ENCODE results near the gene RBM6. TPM values are rescaled to one million over a fixed set of nuclear protein-coding genes. Genes with fewer than 3 reads are reported as not detected.
A peak's percentile ranks its signal among the peaks of the same experiment; 100 is the strongest.
"Not testable (repeated sequence)": the region's sequence is repeated elsewhere in the genome, so short reads cannot be mapped to it uniquely, and the experiment has no call there.

The RBM6 gene
- total RNA-seq, 1 donor from 2014 or later = 71.5 TPM

DNA sequence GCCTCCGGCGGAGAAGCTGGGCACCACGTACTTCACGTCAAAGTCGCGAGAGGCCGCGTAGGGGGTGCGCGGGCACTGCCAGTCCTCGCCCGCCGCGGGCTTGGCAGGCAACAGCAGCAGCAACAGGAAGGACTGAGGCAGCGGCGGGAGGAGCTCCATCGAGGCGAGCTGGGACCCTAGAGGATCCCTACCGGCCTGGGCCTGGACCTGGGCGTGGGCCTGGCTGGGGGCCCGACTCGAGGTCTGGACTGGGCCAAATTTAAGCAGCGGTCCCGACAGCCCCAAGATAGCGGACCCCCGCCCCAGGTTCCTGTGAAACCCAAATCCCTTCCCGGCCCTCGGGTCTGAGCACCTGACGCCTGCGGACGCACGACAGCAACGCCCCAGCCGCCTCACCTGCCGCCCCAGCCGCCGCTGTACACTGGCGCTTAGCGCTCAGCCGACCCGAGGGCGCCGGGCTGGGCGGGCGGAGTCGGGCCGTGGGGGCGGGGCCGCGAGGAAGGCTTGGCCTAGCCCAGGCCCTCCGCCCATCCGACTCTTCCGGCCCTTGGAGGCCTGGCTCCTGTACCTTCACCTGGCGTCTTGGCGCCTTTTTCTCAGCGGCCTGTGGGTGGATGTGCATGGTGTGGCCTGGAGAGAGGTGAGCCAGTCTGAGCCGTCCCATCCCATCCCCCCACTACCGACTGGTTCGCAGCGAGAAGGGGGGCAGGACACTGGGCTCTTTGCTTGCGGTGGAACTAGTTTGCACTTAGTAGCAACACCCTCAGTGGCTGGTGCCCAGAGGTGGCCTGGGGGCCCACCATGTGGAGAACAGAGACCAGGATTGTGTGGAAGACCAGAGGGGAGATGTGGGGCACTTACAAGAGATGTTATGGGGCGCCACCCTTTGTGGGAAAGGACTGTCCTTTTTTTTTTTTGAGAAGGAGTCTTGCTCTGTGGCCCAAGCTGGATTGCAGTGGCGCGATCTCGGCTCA lies 36.2 kb upstream of the RBM6 start, which contains the start of gene MST1R:
TSS of gene MST1R (minus strand) at position 423 of the 974 bp plus-strand sequence. CDS start at position 159, 264 bp downstream.
- DNase-seq (ENCODE audit: extremely low spot score in 2 of 2) = no peak

DNA sequence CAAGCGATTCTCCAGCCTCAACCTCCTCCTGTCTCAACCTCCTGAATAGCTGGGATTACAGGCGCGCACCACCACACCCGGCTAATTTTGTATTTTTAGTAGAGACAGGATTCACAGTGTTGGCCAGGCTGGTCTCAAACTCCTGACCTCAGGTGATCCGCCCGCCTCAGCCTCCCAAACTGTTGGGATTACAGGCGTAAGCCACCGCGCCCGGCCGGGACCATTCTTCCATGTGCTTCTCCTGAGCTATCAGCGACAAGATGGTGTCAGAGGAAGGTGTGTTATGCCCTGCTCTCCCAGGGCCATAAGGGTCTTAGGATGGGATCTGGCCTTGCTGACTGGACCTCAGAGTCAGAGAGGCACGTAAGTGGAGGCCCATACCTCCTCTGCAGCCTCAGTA lies 35.5 kb upstream of the RBM6 start:
- H3K27me3 ChIP-seq; DNase-seq (ENCODE audit: extremely low spot score in 2 of 2); H3K4me3 ChIP-seq; H3K9me3 ChIP-seq; H3K36me3 ChIP-seq; intact Hi-C loops (cut with DNase I): not testable (repeated sequence)
- Histone ChIP-seq H3K27ac (peak overlapping the region; percentile 73), H3K4me1 (peaks cover 66% of the 10 kb centered on the region)

More for the DNA sequence above, 36.2 kb upstream of the RBM6 start, which contains the start of gene MST1R:
- peak within 1 kb of the TSS; percentile 73 for H3K27ac ChIP-seq
- intact Hi-C loops (cut with DNase I) = no loop called here
- TF ChIP-seq, protein P1, sequence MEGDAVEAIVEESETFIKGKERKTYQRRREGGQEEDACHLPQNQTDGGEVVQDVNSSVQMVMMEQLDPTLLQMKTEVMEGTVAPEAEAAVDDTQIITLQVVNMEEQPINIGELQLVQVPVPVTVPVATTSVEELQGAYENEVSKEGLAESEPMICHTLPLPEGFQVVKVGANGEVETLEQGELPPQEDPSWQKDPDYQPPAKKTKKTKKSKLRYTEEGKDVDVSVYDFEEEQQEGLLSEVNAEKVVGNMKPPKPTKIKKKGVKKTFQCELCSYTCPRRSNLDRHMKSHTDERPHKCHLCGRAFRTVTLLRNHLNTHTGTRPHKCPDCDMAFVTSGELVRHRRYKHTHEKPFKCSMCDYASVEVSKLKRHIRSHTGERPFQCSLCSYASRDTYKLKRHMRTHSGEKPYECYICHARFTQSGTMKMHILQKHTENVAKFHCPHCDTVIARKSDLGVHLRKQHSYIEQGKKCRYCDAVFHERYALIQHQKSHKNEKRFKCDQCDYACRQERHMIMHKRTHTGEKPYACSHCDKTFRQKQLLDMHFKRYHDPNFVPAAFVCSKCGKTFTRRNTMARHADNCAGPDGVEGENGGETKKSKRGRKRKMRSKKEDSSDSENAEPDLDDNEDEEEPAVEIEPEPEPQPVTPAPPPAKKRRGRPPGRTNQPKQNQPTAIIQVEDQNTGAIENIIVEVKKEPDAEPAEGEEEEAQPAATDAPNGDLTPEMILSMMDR (IDR thresholded peaks at IDR 0.05) = no peak
- TF ChIP-seq POLR2AphosphoS5 (IDR thresholded peaks at IDR 0.05; ENCODE audit: insufficient read depth in 1 of 2, low read depth in 1 of 2) (peak in 1 of 2 donors; percentile 23), POLR2A (IDR thresholded peaks at IDR 0.05) (peak in 1 of 2 donors; percentile 26)
- H3K36me3 ChIP-seq = no peaks in the 10 kb centered on the region
- H3K4me1 ChIP-seq = peaks cover 66% of the 10 kb centered on the region
- peak within 1 kb of the TSS; percentile 36 to 40 for H3K4me3 ChIP-seq
- H3K27me3 ChIP-seq = no peaks in the 10 kb centered on the region
- no peaks in the 10 kb centered on the region for H3K9me3 ChIP-seq

DNA sequence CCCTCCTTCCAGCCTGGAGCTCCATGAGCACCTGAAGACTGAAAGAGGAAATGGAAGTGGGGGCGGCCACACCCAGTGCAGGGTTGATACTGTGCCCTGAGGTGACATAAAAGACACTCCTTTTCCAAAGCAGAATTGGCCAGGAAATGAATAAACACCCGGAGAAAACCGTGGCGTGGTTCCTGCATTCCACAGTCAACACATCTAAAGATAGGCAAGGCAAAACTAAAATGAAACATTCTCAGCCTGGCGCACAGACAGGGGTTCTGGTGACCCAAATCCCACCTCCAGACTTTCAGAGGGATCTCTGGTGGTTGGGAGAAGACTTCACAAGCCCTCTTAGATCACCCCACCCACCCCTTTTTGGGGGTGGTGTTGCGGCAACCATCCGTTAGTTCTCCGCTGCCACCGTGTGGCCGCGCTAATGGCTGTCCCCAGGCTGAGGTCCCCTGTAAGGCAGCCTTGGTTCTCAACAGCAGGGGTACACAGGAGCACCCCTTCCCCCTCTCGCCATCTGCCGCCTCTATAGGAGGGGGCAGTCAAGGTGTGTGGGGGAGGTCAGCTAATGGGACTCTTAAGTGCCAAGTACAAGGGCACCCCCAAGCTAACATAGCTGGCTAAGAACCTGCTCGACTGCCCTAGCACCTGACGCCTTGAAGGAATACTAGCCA lies 33.7 kb upstream of the RBM6 start:
- peak overlapping the region in 1 of 2 donors; percentile 25 for H3K4me3 ChIP-seq
- no peak for DNase-seq (ENCODE audit: extremely low spot score in 2 of 2)
- no peaks in the 10 kb centered on the region for H3K9me3 ChIP-seq
- peak overlapping the region; percentile 68 for H3K27ac ChIP-seq
- peaks cover 56% of the 10 kb centered on the region for H3K4me1 ChIP-seq
- peaks cover 0 to 11% of the 10 kb centered on the region in 2 donors for H3K36me3 ChIP-seq
- H3K27me3 ChIP-seq = no peaks in the 10 kb centered on the region
- intact Hi-C loops (cut with DNase I) = no loop called here
- TF ChIP-seq POLR2AphosphoS5 (IDR thresholded peaks at IDR 0.05; ENCODE audit: insufficient read depth in 1 of 2, low read depth in 1 of 2) = peak in 1 of 2 donors; percentile 41
- no peak for TF ChIP-seq POLR2A (IDR thresholded peaks at IDR 0.05)
- TF ChIP-seq, protein P1 (IDR thresholded peaks at IDR 0.05) = peak; percentile 29 to 53 (median 52)

DNA sequence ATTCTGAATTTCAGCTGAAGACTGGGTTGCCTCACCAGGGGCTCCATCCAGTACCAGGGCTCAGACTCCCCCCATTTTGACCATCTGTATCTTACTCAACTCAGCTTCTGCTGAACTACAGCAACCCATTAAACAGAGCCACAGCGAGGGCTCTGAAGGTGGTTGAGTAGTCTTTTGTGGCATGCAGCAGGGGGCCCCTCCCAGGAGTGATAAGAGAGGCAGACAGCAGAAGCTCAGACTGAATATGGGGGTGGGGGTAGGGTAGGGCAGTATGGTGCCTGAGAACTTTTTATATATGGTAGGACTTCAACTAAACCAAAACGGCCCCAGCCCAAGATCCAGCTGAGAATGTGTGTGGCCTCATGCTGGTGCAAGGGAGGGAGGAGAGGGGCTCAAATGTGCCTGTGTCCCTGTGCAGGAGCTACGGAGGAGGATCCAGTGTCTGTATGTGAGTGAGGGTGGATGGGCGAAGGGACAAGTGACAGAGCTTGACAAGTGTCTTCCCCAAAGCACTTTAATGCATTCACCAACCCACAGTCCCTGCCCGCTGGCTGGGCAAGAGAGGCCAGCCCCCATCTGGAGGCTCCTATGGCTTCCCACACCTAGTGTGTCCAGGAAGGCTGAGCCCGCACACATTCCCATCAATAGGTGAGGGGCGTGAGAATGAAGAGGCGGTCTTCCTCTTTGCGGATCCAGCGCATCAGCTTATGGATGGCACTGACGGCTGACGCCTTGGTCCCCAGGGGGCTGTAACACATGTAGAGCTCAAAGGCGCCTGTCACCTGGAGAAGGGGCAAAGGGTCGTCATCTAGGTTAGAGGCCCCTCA lies 31.4 kb upstream of the RBM6 start:
- TF ChIP-seq POLR2A (IDR thresholded peaks at IDR 0.05) (no peak), POLR2AphosphoS5 (IDR thresholded peaks at IDR 0.05; ENCODE audit: insufficient read depth in 1 of 2, low read depth in 1 of 2) (no peak)
- TF ChIP-seq, protein P1 (IDR thresholded peaks at IDR 0.05) = no peak
- H3K27ac ChIP-seq = no peak overlapping the region
- no peak overlapping the region for H3K4me3 ChIP-seq
- peaks cover 36% of the 10 kb centered on the region for H3K4me1 ChIP-seq
- DNase-seq (ENCODE audit: extremely low spot score in 2 of 2) = no peak
- peaks cover 0 to 17% of the 10 kb centered on the region in 2 donors for H3K36me3 ChIP-seq
- H3K27me3 ChIP-seq = no peaks in the 10 kb centered on the region
- H3K9me3 ChIP-seq = no peaks in the 10 kb centered on the region
- intact Hi-C loops (cut with DNase I) = no loop called here

Data from vagina (tissue), 2 donors.